H1 (cell line): ENCODE data around the gene MAP4K5. TPM values are rescaled to one million over a fixed set of nuclear protein-coding genes. Genes with fewer than 3 reads are reported as not detected.

Source experiments
- CTCF ChIA-PET: fragments of 300-600 bp; sonication (Branson Sonifier 250); formaldehyde crosslinking; loops from one replicate; lab custom pipeline; 2021; ENCODE audit not compliant: partially characterized antibody; lab: Charles Lee
- POLR2A ChIA-PET: fragments of 300-600 bp; sonication (Branson Sonifier 250); formaldehyde crosslinking; loops from one replicate; lab custom pipeline; 2021; ENCODE audit warnings: inconsistent platforms; ENCODE audit not compliant: partially characterized antibody; lab: Charles Lee
- DNase-seq, 2 experiments: peaks; one replicate each; pipeline versions ENCODE4 v3.0.0 to v3.0.0-alpha.2; 2010 to 2022; ENCODE audit warnings: low spot score in 2 of 2, low read depth in 1 of 2, mixed read lengths in 1 of 2
- FAIRE-seq: peaks from 2 replicates; lab custom pipeline; 2011; peaks lifted over from hg19 to GRCh38; lab: Jason Lieb, UNC
- H2AFZ ChIP-seq: 2 replicates; pipeline ENCODE4 v1.8.1; 2012; ENCODE audit warnings: low read length, inconsistent platforms
- H2AK5ac ChIP-seq: 2 replicates; pipeline ENCODE4 v1.6.1; 2013; ENCODE audit warnings: low read depth, low read length
- H2BK120ac ChIP-seq: replicated peaks from 2 replicates; pipeline ENCODE3; 2013; ENCODE audit warnings: low read depth, low read length, inconsistent platforms
- H2BK12ac ChIP-seq: 2 replicates; pipeline ENCODE4 v1.6.1; 2013; ENCODE audit warnings: low read depth, low read length
- H2BK15ac ChIP-seq: 2 replicates; pipeline ENCODE4 v1.6.1; 2013; ENCODE audit warnings: low read length
- H2BK20ac ChIP-seq: 2 replicates; pipeline ENCODE4 v1.6.1; 2013; ENCODE audit warnings: low read length
- H2BK5ac ChIP-seq: 2 replicates; pipeline ENCODE4 v1.6.1; 2013; ENCODE audit warnings: low read depth, low read length
- H3K14ac ChIP-seq: 2 replicates; pipeline ENCODE4 v1.6.1; 2013; ENCODE audit warnings: inconsistent platforms; ENCODE audit not compliant: insufficient read length
- H3K18ac ChIP-seq: 2 replicates; pipeline ENCODE4 v1.6.1; 2013; ENCODE audit warnings: low read length; ENCODE audit errors: extremely low read depth
- H3K23ac ChIP-seq: 2 replicates; pipeline ENCODE4 v1.6.1; 2013; ENCODE audit warnings: inconsistent platforms; ENCODE audit not compliant: insufficient read length
- H3K23me2 ChIP-seq: 2 replicates; pipeline ENCODE4 v1.6.1; 2013; ENCODE audit warnings: low read depth, low read length
- H3K27ac ChIP-seq: 2 replicates; pipeline ENCODE4 v1.6.1; 2011; ENCODE audit warnings: low read depth, low read length, inconsistent platforms
- H3K27me3 ChIP-seq, 4 experiments: replicated peaks in 1 of 4; 1 replicate in 1 of 4; 2 replicates in 3 of 4; pipeline versions ENCODE4 v1.6.1 to v1.8.1; 2011 to 2013; ENCODE audit warnings: low read length in 3 of 4, mild to moderate bottlenecking in 3 of 4, inconsistent platforms in 2 of 4, mixed read lengths in 2 of 4, moderate library complexity in 1 of 4; ENCODE audit not compliant: control insufficient read depth in 3 of 4, insufficient read depth in 3 of 4; ENCODE audit errors: extremely low read depth in 1 of 4
- H3K36me3 ChIP-seq, 4 experiments: 2 replicates each; pipeline versions ENCODE4 v1.6.1 to v1.8.1; 2011 to 2013; ENCODE audit warnings: mild to moderate bottlenecking in 4 of 4, low read length in 3 of 4, moderate library complexity in 2 of 4, control low read depth in 1 of 4, inconsistent platforms in 1 of 4; ENCODE audit not compliant: insufficient read depth in 4 of 4, control insufficient read depth in 2 of 4
- H3K4ac ChIP-seq: replicated peaks from 2 replicates; pipeline ENCODE3; 2013; ENCODE audit warnings: low read length, low read depth, mixed read lengths, inconsistent platforms; ENCODE audit not compliant: insufficient read length
- H3K4me1 ChIP-seq, 4 experiments: replicated peaks in 1 of 4; 1 replicate in 1 of 4; 2 replicates in 3 of 4; pipeline versions ENCODE4 v1.6.1 to v1.8.1; 2011 to 2013; ENCODE audit warnings: low read length in 3 of 4, inconsistent platforms in 2 of 4, mixed read lengths in 1 of 4; ENCODE audit not compliant: insufficient read depth in 4 of 4, control insufficient read depth in 3 of 4
- H3K4me2 ChIP-seq, 2 experiments: 2 replicates each; pipeline versions ENCODE4 v1.6.1 to v1.8.1; 2011 to 2013; ENCODE audit warnings: low read depth in 2 of 2, low read length in 2 of 2, control low read depth in 1 of 2, inconsistent platforms in 1 of 2, mild to moderate bottlenecking in 1 of 2; ENCODE audit not compliant: insufficient read depth in 1 of 2
- H3K4me3 ChIP-seq, 4 experiments: fragments of 200-600, 300-600 bp in 1 of 4; sonication (generic), shearing (Covaris generic), sonication (Bioruptor Twin) in 1 of 4; 2 replicates each; pipeline versions ENCODE4 v1.5.1 to v1.8.1; 2011 to 2016; ENCODE audit warnings: low read length in 4 of 4, low read depth in 3 of 4, control low read depth in 2 of 4, inconsistent platforms in 2 of 4, mild to moderate bottlenecking in 2 of 4, mixed read lengths in 1 of 4, moderate library complexity in 1 of 4; ENCODE audit not compliant: insufficient read depth in 2 of 4; ENCODE audit errors: extremely low read depth in 1 of 4
- H3K56ac ChIP-seq: replicated peaks from 2 replicates; pipeline ENCODE3; 2013; ENCODE audit warnings: low read depth, mild to moderate bottlenecking, mixed read lengths, low read length, inconsistent platforms; ENCODE audit not compliant: insufficient read length
- H3K79me1 ChIP-seq: 2 replicates; pipeline ENCODE4 v1.6.1; 2013; ENCODE audit warnings: low read depth, low read length, control low read depth
- H3K79me2 ChIP-seq, 2 experiments: 2 replicates each; pipeline versions ENCODE4 v1.6.1 to v1.8.1; 2012 to 2013; ENCODE audit warnings: low read length in 2 of 2, mild to moderate bottlenecking in 2 of 2, inconsistent platforms in 1 of 2; ENCODE audit not compliant: insufficient read depth in 2 of 2, control insufficient read depth in 1 of 2
- H3K9ac ChIP-seq, 4 experiments: replicated peaks in 1 of 4; 1 replicate in 1 of 4; 2 replicates in 3 of 4; pipeline versions ENCODE4 v1.6.1 to v1.8.1; 2011 to 2013; ENCODE audit warnings: low read depth in 3 of 4, low read length in 3 of 4, control low read depth in 2 of 4, mild to moderate bottlenecking in 2 of 4, moderate library complexity in 2 of 4, inconsistent platforms in 1 of 4; ENCODE audit errors: extremely low read depth in 1 of 4
- H3K9me3 ChIP-seq, 2 experiments: 2 replicates each; pipeline versions ENCODE4 v1.6.1 to v1.8.1; 2012 to 2013; ENCODE audit warnings: mild to moderate bottlenecking in 2 of 2, moderate library complexity in 2 of 2, control low read depth in 1 of 2, inconsistent platforms in 1 of 2, low read depth in 1 of 2, low read length in 1 of 2, mixed read lengths in 1 of 2; ENCODE audit not compliant: insufficient read depth in 2 of 2
- H4K20me1 ChIP-seq, 2 experiments: replicated peaks in 1 of 2; 2 replicates each; pipeline versions ENCODE3 to v1.8.1; 2011 to 2013; ENCODE audit warnings: inconsistent platforms in 2 of 2, low read length in 2 of 2, mild to moderate bottlenecking in 1 of 2; ENCODE audit not compliant: insufficient read depth in 2 of 2, control insufficient read depth in 1 of 2
- H4K5ac ChIP-seq: 2 replicates; pipeline ENCODE4 v1.6.1; 2013; ENCODE audit warnings: low read length, low read depth, mixed read lengths, inconsistent platforms; ENCODE audit not compliant: insufficient read length
- H4K8ac ChIP-seq: 2 replicates; pipeline ENCODE4 v1.8.0; 2013; ENCODE audit warnings: mild to moderate bottlenecking, moderate library complexity, low read length, inconsistent platforms; ENCODE audit not compliant: insufficient read depth; ENCODE audit errors: extremely low read depth
- H4K91ac ChIP-seq: replicated peaks from 2 replicates; pipeline ENCODE3; 2013; ENCODE audit warnings: low read length, mixed read lengths, inconsistent platforms; ENCODE audit not compliant: insufficient read length
- BACH1 ChIP-seq: IDR thresholded peaks from 2 replicates; pipeline ENCODE4 v1.6.1; 2012; ENCODE audit warnings: low read length, improper control_type of control experiment
- EP300 ChIP-seq, 2 experiments: IDR thresholded peaks; 1 replicate in 1 of 2; 2 replicates in 1 of 2; pipeline ENCODE4 v1.6.1; 2011 to 2012; ENCODE audit warnings: low read depth in 2 of 2, low read length in 2 of 2, mild to moderate bottlenecking in 2 of 2, borderline replicate concordance in 1 of 2, inconsistent platforms in 1 of 2, moderate library complexity in 1 of 2
- FOSL1 ChIP-seq: IDR thresholded peaks from 2 replicates; pipeline ENCODE4 v1.6.1; 2011; ENCODE audit warnings: mild to moderate bottlenecking, low read depth, low read length, moderate library complexity; ENCODE audit not compliant: insufficient read depth
- JUND ChIP-seq: IDR thresholded peaks from 2 replicates; pipeline ENCODE4 v1.6.1; 2011; ENCODE audit warnings: mild to moderate bottlenecking, improper control_type of control experiment, low read length
- POU5F1 ChIP-seq: IDR thresholded peaks from 2 replicates; pipeline ENCODE4 v1.6.1; 2011; ENCODE audit warnings: low read depth, mild to moderate bottlenecking, low read length, moderate library complexity
- RXRA ChIP-seq: IDR thresholded peaks from 2 replicates; pipeline ENCODE4 v1.6.1; 2011; ENCODE audit warnings: low read depth, mild to moderate bottlenecking, low read length, moderate library complexity; ENCODE audit not compliant: insufficient read depth
- SP1 ChIP-seq: IDR thresholded peaks from 2 replicates; pipeline ENCODE4 v1.6.1; 2011; ENCODE audit warnings: low read depth, low read length
- TCF12 ChIP-seq: IDR thresholded peaks from 2 replicates; pipeline ENCODE4 v1.6.1; 2011; ENCODE audit warnings: low read depth, mild to moderate bottlenecking, low read length
- WGBS, 2 experiments: shearing (Covaris generic) in 1 of 2; methylation state at CpG; one replicate each; pipeline versions ENCODE4 v1.1.6 to v1.1.7; 2013 to 2015; ENCODE audit warnings: low lambda C conversion rate in 2 of 2, mixed read lengths in 2 of 2, inconsistent platforms in 1 of 2, low coverage in 1 of 2, missing lambda C conversion rate in 1 of 2; ENCODE audit not compliant: insufficient replicate concordance in 2 of 2, insufficient coverage in 1 of 2, insufficient read length in 1 of 2; ENCODE audit errors: extremely low coverage in 1 of 2, missing lambda C conversion rate in 1 of 2; 5-methylcytosine and 5-hydroxymethylcytosine counted together
- polyA plus RNA-seq, 7 experiments: library from polyadenylated mRNA; depleted of rRNA in 3 of 7; stranded (reverse) in 5 of 7; unstranded in 2 of 7; fragments of >200 nt in 5 of 7; fragments of 200-250 nt in 2 of 7; gene quantifications; 1 replicate in 5 of 7; 2 replicates in 1 of 7; 4 replicates in 1 of 7; pipeline versions ENCODE4 v1.2.1 to v1.2.3, GENCODE V29; 2011 to 2013; ENCODE audit warnings: missing spikeins in 2 of 7, mixed read lengths in 2 of 7
- total RNA-seq: library from RNA; stranded (reverse); fragmentation: NEBNext Ultra II Directional; extraction: Animal tissue kit (Norgen Biotek cat#: 25700); gene quantifications from 2 replicates; pipeline ENCODE4 v1.2.1, GENCODE V29; 2021
- TF ChIP-seq, protein P1 (sequence below): IDR thresholded peaks from 2 replicates; pipeline ENCODE4 v1.6.1; 2011; ENCODE audit warnings: low read length, improper control_type of control experiment
- TF ChIP-seq, protein P2 (sequence below): IDR thresholded peaks from 2 replicates; pipeline ENCODE4 v1.6.1; 2011; ENCODE audit warnings: low read depth, mild to moderate bottlenecking, low read length; ENCODE audit not compliant: insufficient read depth

The MAP4K5 gene
- total and polyA plus RNA-seq, 2 of the 8 experiments (the other 6 are each of a cell fraction or from before 2014, with no cell fraction given) = 7.6 to 34.5 TPM

DNA sequence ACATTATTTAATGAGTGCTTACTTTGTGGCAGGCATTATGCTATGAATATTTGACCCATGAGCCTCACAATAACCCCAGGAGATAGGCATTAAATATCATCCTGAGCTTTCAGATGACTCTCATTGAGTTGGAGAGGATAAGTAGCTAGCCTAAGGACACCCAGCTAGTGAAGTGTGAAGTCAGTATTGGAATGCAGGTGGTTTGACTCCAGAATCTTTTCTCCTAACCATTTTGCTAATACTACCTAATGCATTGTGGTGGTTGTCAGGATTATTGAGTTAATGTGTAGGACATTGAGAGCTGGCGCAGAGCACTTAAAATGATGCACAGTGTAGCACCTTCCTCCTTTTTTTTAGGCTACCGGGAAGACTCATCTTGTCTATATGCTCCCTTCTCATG, 131.9 kb downstream of the MAP4K5 start:
- H2BK12ac ChIP-seq = peak overlapping the region; percentile 45
- H3K4me2 ChIP-seq = no peak overlapping the region
- no peak overlapping the region for H3K18ac ChIP-seq
- no peak for DNase-seq
- H4K8ac ChIP-seq = no peak overlapping the region
- FAIRE-seq = no peak
- CTCF ChIA-PET = interaction anchor here (0.9 to 1.9 kb wide), 6 partner anchors 8 to 132 kb away, joined by 3 to 5 read pairs (median 4); partner anchors contain the start of gene MAP4K5
- H3K79me1 ChIP-seq = no peaks in the 10 kb centered on the region
- no peak overlapping the region for H3K4ac ChIP-seq
- H4K91ac ChIP-seq = no peak overlapping the region
- peaks cover 4 to 12% (median 7%) of the 10 kb centered on the region in 4 experiments; a peak in 6 of 7 replicates for H3K4me1 ChIP-seq
- peaks cover 0 to 13% (median 9%) of the 10 kb centered on the region in 4 experiments; a peak in 4 of 7 replicates for H3K27me3 ChIP-seq
- H2BK120ac ChIP-seq = no peak overlapping the region
- H2AFZ ChIP-seq = no peak overlapping the region
- H3K23ac ChIP-seq = no peak overlapping the region
- no peaks in the 10 kb centered on the region for H3K36me3 ChIP-seq
- H4K20me1 ChIP-seq = no peaks in the 10 kb centered on the region
- no peak overlapping the region for H3K4me3 ChIP-seq
- no peak overlapping the region for H3K9ac ChIP-seq
- H3K27ac ChIP-seq = no peak overlapping the region
- H3K79me2 ChIP-seq = no peaks in the 10 kb centered on the region
- no peaks in the 10 kb centered on the region for H3K9me3 ChIP-seq
- peaks cover 11% of the 10 kb centered on the region for H3K23me2 ChIP-seq
- H2BK15ac ChIP-seq = no peak overlapping the region
- no peak overlapping the region for H2BK5ac ChIP-seq
- TF ChIP-seq POU5F1 (no peak), SP1 (no peak), FOSL1 (no peak), BACH1 (no peak), JUND (no peak), EP300 (IDR thresholded peaks at IDR 0.05; ENCODE audit: borderline replicate concordance in 1 of 2, low read depth in 2 of 2, low read length in 2 of 2) (no peak), TCF12 (no peak), RXRA (no peak)
- TF ChIP-seq, protein P1, sequence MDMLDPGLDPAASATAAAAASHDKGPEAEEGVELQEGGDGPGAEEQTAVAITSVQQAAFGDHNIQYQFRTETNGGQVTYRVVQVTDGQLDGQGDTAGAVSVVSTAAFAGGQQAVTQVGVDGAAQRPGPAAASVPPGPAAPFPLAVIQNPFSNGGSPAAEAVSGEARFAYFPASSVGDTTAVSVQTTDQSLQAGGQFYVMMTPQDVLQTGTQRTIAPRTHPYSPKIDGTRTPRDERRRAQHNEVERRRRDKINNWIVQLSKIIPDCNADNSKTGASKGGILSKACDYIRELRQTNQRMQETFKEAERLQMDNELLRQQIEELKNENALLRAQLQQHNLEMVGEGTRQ = no peak
- TF ChIP-seq, protein P2, sequence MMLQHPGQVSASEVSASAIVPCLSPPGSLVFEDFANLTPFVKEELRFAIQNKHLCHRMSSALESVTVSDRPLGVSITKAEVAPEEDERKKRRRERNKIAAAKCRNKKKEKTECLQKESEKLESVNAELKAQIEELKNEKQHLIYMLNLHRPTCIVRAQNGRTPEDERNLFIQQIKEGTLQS = no peak
- TF ChIP-seq, all 59 proteins: peak for 0
- Histone ChIP-seq H2BK20ac (no peak overlapping the region), H3K14ac (no peak overlapping the region), H4K5ac (no peak overlapping the region), H3K56ac (no peak overlapping the region), H2AK5ac (no peak overlapping the region)
- POLR2A ChIA-PET = interaction anchor here (0.6 to 2.3 kb wide), 2 partner anchors 10 to 15 kb away, joined by 3 to 8 read pairs; no protein-coding TSS in a partner anchor
- whole genome bisulfite sequencing, 2 experiments = 100% methylated on average over 2 of the region's 2 CpGs; no CpG with 5 or more reads in 1 of the 2 experiments
